OCI-LY3 (cell line): ENCODE results near the gene TUBGCP2.

Source experiments
- H2AFZ ChIP-seq: fragments of 200-600, 300-600 bp; shearing (Covaris generic); 2 replicates; pipeline ENCODE4 v1.6.0; 2014; ENCODE audit warnings: antibody characterized with exemption, low read depth, low read length
- H3K27ac ChIP-seq: fragments of 200-600, 300-600 bp; sonication (generic); 2 replicates; pipeline ENCODE4 v1.5.1; 2014; ENCODE audit warnings: mild to moderate bottlenecking, low read length, moderate library complexity, mixed read lengths
- H3K27me3 ChIP-seq: fragments of 200-600, 300-600 bp; sonication (generic); 2 replicates; pipeline ENCODE4 v1.6.1; 2014; ENCODE audit warnings: low read depth, low read length, mixed read lengths
- H3K36me3 ChIP-seq: fragments of 200-600, 300-600 bp; sonication (generic); replicated peaks from 2 replicates; pipeline ENCODE3; 2014; ENCODE audit warnings: low read depth, low read length, mixed read lengths
- H3K4me1 ChIP-seq: fragments of 300-600, 200-600 bp; sonication (generic); 2 replicates; pipeline ENCODE4 v1.6.1; 2014; ENCODE audit warnings: low read length, mixed read lengths
- H3K4me2 ChIP-seq: fragments of 200-600, 300-600 bp; sonication (generic); 2 replicates; pipeline ENCODE4 v1.6.1; 2014; ENCODE audit warnings: low read length, mixed read lengths
- H3K4me3 ChIP-seq: fragments of 300-600, 200-600 bp; sonication (generic); 2 replicates; pipeline ENCODE4 v1.5.1; 2014; ENCODE audit warnings: antibody characterized with exemption, mild to moderate bottlenecking, low read length, moderate library complexity
- H3K79me2 ChIP-seq: fragments of 300-600, 200-600 bp; shearing (Covaris generic); 2 replicates; pipeline ENCODE4 v1.6.1; 2014; ENCODE audit warnings: mild to moderate bottlenecking, low read length, mixed read lengths
- H3K9ac ChIP-seq: fragments of 300-600, 200-600 bp; shearing (Covaris generic); 2 replicates; pipeline ENCODE4 v1.6.0; 2014; ENCODE audit warnings: mild to moderate bottlenecking, low read length, moderate library complexity
- H3K9me3 ChIP-seq: fragments of 200-600, 300-600 bp; shearing (Covaris generic); 2 replicates; pipeline ENCODE4 v1.6.1; 2014; ENCODE audit warnings: low read length, mixed read lengths; ENCODE audit not compliant: insufficient read depth
- H4K20me1 ChIP-seq: fragments of 200-600, 300-600 bp; sonication (generic); 2 replicates; pipeline ENCODE4 v1.6.1; 2016; ENCODE audit warnings: low read length, mixed read lengths; ENCODE audit not compliant: insufficient read depth
- EZH2phosphoT487 ChIP-seq: fragments of 200-600 bp; shearing (Covaris generic); IDR thresholded peaks from 2 replicates; pipeline ENCODE4 v1.6.1; 2018; ENCODE audit warnings: antibody characterized with exemption, mixed run types, low read depth
- TF ChIP-seq, protein P1 (sequence below): fragments of 200-600, 300-600 bp; sonication (generic); IDR thresholded peaks from 2 replicates; pipeline ENCODE4 v1.5.1; 2014; ENCODE audit warnings: antibody characterized with exemption, low read length, low read depth

Gene TUBGCP2

DNA sequence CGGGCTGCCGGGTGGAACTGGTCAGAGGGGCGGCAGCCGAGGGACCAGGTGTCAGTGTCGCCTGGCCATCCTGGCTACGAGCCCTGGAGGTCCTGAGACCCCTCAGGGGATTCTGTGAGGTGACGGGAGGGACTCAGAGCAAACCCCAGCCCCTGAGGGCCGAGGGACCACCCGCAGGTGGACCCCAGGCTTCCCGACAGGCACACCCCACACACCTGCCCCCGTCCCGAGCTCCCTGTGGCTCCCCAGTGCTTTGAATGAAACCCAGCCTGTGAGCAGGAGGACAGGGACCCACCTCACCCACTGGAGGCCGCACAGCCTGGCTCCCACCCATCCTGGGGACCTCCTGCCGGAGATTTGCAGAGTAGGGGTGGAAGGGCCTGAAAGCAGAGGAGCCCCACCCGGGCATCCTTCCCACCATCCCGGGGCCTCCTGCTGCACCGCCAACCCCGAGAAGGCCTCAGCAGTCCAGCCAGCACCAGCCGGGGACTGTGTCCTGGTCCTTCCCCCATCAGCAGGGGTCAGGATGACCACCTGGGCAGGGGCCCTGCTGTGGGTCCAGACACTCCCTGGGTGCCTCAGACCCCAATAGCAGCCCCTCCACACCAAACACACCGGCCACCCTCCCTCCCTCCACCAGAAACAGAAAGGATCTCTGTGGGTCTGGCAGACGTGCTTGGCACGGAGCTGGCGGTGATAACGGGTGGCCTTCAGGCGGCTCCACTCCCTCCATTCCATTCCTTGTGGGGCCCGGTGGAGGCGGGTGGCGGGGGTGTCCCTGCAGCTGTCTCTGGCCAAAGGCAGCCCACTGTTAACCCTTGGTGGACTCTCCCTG, 57.1 kb downstream of the TUBGCP2 start:
- peaks cover 5% of the 10 kb centered on the region; the same call in 1 of the 2 replicates for H3K27me3 ChIP-seq
- H3K4me3 ChIP-seq, result no peak overlapping the region
- H4K20me1 ChIP-seq, result no peaks in the 10 kb centered on the region
- H2AFZ ChIP-seq, result no peak overlapping the region
- TF ChIP-seq EZH2phosphoT487, result no peak
- TF ChIP-seq, protein P1, sequence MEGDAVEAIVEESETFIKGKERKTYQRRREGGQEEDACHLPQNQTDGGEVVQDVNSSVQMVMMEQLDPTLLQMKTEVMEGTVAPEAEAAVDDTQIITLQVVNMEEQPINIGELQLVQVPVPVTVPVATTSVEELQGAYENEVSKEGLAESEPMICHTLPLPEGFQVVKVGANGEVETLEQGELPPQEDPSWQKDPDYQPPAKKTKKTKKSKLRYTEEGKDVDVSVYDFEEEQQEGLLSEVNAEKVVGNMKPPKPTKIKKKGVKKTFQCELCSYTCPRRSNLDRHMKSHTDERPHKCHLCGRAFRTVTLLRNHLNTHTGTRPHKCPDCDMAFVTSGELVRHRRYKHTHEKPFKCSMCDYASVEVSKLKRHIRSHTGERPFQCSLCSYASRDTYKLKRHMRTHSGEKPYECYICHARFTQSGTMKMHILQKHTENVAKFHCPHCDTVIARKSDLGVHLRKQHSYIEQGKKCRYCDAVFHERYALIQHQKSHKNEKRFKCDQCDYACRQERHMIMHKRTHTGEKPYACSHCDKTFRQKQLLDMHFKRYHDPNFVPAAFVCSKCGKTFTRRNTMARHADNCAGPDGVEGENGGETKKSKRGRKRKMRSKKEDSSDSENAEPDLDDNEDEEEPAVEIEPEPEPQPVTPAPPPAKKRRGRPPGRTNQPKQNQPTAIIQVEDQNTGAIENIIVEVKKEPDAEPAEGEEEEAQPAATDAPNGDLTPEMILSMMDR, result no peak
- no peaks in the 10 kb centered on the region for H3K36me3 ChIP-seq
- no peaks in the 10 kb centered on the region for H3K79me2 ChIP-seq
- H3K4me1 ChIP-seq, result no peaks in the 10 kb centered on the region
- H3K9me3 ChIP-seq, result no peaks in the 10 kb centered on the region
- no peak overlapping the region for H3K27ac ChIP-seq
- no peak overlapping the region for H3K4me2 ChIP-seq
- no peak overlapping the region for H3K9ac ChIP-seq

DNA sequence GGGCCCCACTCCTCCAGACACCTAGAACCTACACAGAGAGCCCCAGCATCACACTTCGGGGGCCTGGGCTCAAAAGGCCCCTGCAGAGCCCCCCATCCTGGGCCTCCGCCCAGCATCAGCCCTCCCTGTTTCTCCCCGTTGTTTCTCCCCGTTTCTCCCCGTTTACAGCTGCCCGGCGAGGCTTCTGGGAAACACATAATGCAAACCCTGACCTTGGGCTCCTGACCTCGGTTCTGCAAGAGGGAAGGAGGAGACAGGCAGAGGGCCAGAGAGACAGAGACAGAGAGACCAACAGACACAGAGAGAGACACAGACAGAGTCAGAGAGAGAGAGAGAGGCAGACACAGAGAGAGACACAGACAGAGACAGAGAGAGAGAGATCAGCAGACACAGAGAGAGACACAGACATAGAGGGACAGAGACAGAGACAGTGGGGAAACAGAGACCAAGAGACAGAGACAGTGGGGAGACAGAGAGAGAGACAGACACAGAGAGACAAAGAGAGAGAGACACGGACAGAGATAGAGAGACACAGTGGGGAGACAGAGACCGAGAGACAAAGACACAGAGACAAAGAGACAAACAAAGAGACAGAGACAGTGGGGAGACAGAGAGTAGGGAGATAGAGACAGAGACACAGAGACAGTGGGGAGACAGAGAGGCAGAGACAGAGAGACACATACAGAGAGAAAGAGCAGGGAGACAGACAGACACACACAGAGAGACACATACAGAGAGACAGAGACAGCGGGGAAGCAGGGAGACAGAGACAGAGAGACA, 58.5 kb downstream of the TUBGCP2 start:
- no peak overlapping the region for H2AFZ ChIP-seq
- H3K9ac ChIP-seq, result no peak overlapping the region
- no peaks in the 10 kb centered on the region for H3K9me3 ChIP-seq
- H3K36me3 ChIP-seq, result no peaks in the 10 kb centered on the region
- H3K79me2 ChIP-seq, result no peaks in the 10 kb centered on the region
- TF ChIP-seq, protein P1, result no peak
- no peak for TF ChIP-seq EZH2phosphoT487
- H3K27me3 ChIP-seq, result peaks cover 5% of the 10 kb centered on the region; the same call in 1 of the 2 replicates
- H3K27ac ChIP-seq, result no peak overlapping the region
- no peak overlapping the region for H3K4me3 ChIP-seq
- H4K20me1 ChIP-seq, result no peaks in the 10 kb centered on the region
- no peak overlapping the region for H3K4me2 ChIP-seq
- no peaks in the 10 kb centered on the region for H3K4me1 ChIP-seq

DNA sequence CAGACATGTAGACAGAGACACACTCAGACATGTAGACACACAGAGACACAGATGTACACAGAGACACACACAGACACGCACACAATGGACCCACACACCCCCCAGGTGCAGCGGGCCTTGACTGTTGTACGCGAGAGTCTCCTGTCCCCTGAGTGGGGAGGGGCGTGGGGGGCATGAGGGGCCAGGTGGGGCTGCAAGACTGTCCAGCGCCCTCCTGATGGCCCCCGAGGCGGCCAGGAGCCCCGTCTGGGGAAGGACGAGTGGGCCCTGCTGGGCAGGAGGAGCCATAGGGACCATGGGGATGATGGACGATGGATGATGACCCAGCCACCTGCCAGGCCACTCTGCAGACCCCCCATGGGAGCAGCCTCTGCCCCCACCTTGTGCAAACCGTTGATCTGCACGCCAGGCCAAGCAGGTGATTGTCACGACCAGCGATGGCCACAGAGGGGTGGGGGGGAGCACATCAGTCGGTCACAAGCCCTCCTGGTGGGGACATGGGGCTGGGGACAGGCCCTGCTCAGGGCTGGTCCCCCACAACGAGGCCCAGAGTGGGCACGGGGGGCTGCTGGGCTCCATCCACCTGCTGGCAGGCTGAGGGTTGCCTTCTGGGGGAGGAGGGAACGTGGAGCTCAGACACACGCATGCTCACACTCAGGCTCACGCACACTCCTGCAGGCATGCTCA, 59.4 kb downstream of the TUBGCP2 start:
- H3K4me1 ChIP-seq, result no peaks in the 10 kb centered on the region
- no peaks in the 10 kb centered on the region for H3K36me3 ChIP-seq
- TF ChIP-seq, protein P1, result no peak
- no peak for TF ChIP-seq EZH2phosphoT487
- H3K79me2 ChIP-seq, result no peaks in the 10 kb centered on the region
- no peaks in the 10 kb centered on the region for H4K20me1 ChIP-seq
- H2AFZ ChIP-seq, result no peak overlapping the region
- H3K4me3 ChIP-seq, result no peak overlapping the region
- H3K9ac ChIP-seq, result no peak overlapping the region
- no peaks in the 10 kb centered on the region for H3K9me3 ChIP-seq
- no peak overlapping the region for H3K4me2 ChIP-seq
- peaks cover 5% of the 10 kb centered on the region; the same call in 1 of the 2 replicates for H3K27me3 ChIP-seq
- no peak overlapping the region for H3K27ac ChIP-seq

DNA sequence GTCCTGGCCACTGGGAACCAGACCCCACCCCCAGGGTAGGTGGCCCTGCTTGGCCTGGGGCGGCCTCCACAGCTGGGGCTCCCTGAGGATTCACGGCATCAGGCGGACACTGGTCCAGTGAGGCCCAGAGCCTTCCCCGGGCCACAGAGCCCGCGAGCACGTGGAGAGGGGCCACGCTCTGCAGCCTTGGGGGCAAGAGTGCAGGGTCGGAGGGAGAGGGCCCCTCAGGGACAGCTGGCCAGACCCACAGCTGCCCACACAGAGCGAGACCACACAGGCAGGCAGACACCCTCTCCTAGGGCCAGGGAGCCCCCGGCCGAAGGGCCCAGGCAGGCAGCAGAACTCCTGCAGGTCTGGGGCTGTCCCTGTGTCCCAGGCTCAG, 60.3 kb downstream of the TUBGCP2 start:
- H3K4me2 ChIP-seq, result no peak overlapping the region
- no peaks in the 10 kb centered on the region for H4K20me1 ChIP-seq
- no peaks in the 10 kb centered on the region for H3K9me3 ChIP-seq
- no peaks in the 10 kb centered on the region for H3K36me3 ChIP-seq
- peaks cover 5% of the 10 kb centered on the region; the same call in 1 of the 2 replicates for H3K27me3 ChIP-seq
- no peak overlapping the region for H3K4me3 ChIP-seq
- no peaks in the 10 kb centered on the region for H3K4me1 ChIP-seq
- no peak overlapping the region for H2AFZ ChIP-seq
- no peak overlapping the region for H3K27ac ChIP-seq
- H3K79me2 ChIP-seq, result no peaks in the 10 kb centered on the region
- TF ChIP-seq, protein P1, result no peak
- no peak for TF ChIP-seq EZH2phosphoT487
- no peak overlapping the region for H3K9ac ChIP-seq
